Neural cell (in vitro differentiated cells): ENCODE results near the gene IRF8. TPM values are rescaled to one million over a fixed set of nuclear protein-coding genes. Genes with fewer than 3 reads are reported as not detected.
"Not testable (repeated sequence)": the region's sequence is repeated elsewhere in the genome, so short reads cannot be mapped to it uniquely, and the experiment has no call there.

ENCODE experiments used
- H2AFZ ChIP-seq: fragments of 200-600, 300-800 bp; sonication (generic), shearing (Covaris generic); 2 replicates; pipeline ENCODE4 v1.6.0; 2014; ENCODE audit warnings: low read depth, mild to moderate bottlenecking, antibody characterized with exemption, low read length, moderate library complexity
- H3F3A ChIP-seq: fragments of 200-600 bp; shearing (Covaris generic); 2 replicates; pipeline ENCODE4 v1.6.1; 2016; ENCODE audit warnings: mild to moderate bottlenecking, moderate library complexity, mixed read lengths, antibody characterized with exemption, low read length; ENCODE audit not compliant: insufficient read depth, poor library complexity, severe bottlenecking
- H3K27ac ChIP-seq: fragments of 200-600, 300-800 bp; sonication (generic), shearing (Covaris generic); 2 replicates; pipeline ENCODE4 v1.5.1; 2014; ENCODE audit warnings: mild to moderate bottlenecking, low read length, moderate library complexity
- H3K27me3 ChIP-seq: fragments of 300-800, 200-600 bp; sonication (generic), shearing (Covaris generic); 2 replicates; pipeline ENCODE4 v1.6.0; 2014; ENCODE audit warnings: mild to moderate bottlenecking, low read depth, low read length, moderate library complexity; ENCODE audit not compliant: insufficient read depth
- H3K36me3 ChIP-seq: fragments of 300-800, 200-600 bp; sonication (generic), shearing (Covaris generic); 2 replicates; pipeline ENCODE4 v1.5.1; 2014; ENCODE audit warnings: mild to moderate bottlenecking, antibody characterized with exemption, low read length, moderate library complexity; ENCODE audit not compliant: insufficient read depth
- H3K4me2 ChIP-seq: fragments of 300-800, 200-600 bp; sonication (generic), shearing (Covaris generic); 2 replicates; pipeline ENCODE4 v1.6.0; 2014; ENCODE audit warnings: mild to moderate bottlenecking, low read length
- H3K4me3 ChIP-seq: fragments of 300-800, 200-600 bp; sonication (generic), shearing (Covaris generic); 2 replicates; pipeline ENCODE4 v1.5.1; 2014; ENCODE audit warnings: mild to moderate bottlenecking, low read length, moderate library complexity
- H3K79me2 ChIP-seq: fragments of 200-600 bp; shearing (Covaris generic); replicated peaks from 2 replicates; pipeline ENCODE4 v1.6.0; 2014; ENCODE audit warnings: mild to moderate bottlenecking, low read length, moderate library complexity; ENCODE audit not compliant: insufficient read depth
- H3K9ac ChIP-seq: fragments of 300-800, 200-600 bp; sonication (generic), shearing (Covaris generic); 2 replicates; pipeline ENCODE4 v1.6.1; 2016; ENCODE audit warnings: mild to moderate bottlenecking, low read length, mixed read lengths
- H3K9me2 ChIP-seq: fragments of 200-600 bp; shearing (Covaris generic); 2 replicates; pipeline ENCODE4 v1.6.1; 2016; ENCODE audit warnings: mild to moderate bottlenecking, low read length, mixed read lengths; ENCODE audit not compliant: insufficient read depth
- H3K9me3 ChIP-seq: fragments of 200-600, 300-800 bp; sonication (generic), shearing (Covaris generic); 2 replicates; pipeline ENCODE4 v1.6.1; 2016; ENCODE audit warnings: mild to moderate bottlenecking, mixed run types, low read length, moderate library complexity, mixed read lengths
- H4K20me1 ChIP-seq: fragments of 200-600 bp; shearing (Covaris generic); 2 replicates; pipeline ENCODE4 v1.6.1; 2016; ENCODE audit warnings: mild to moderate bottlenecking, mixed run types; ENCODE audit not compliant: insufficient read depth
- CTCF ChIP-seq: fragments of 450-650 bp; IDR thresholded peaks from 2 replicates; pipeline ENCODE4 v1.5.1; 2014; ENCODE audit warnings: antibody characterized with exemption, mild to moderate bottlenecking, moderate library complexity; ENCODE audit not compliant: poor library complexity, severe bottlenecking
- EP300 ChIP-seq: fragments of 450-650 bp; conservative IDR thresholded peaks from 2 replicates; pipeline ENCODE4 v1.6.1; 2014; ENCODE audit warnings: antibody characterized with exemption, mild to moderate bottlenecking, moderate library complexity; ENCODE audit not compliant: poor library complexity, severe bottlenecking
- EZH2 ChIP-seq: fragments of 200-600, 300-800 bp; shearing (Covaris generic), sonication (generic); IDR thresholded peaks from 2 replicates; pipeline ENCODE4 v1.6.1; 2014; ENCODE audit warnings: antibody characterized with exemption, low read length, borderline replicate concordance, mild to moderate bottlenecking; ENCODE audit not compliant: insufficient read depth, poor library complexity, severe bottlenecking
- MXI1 ChIP-seq: fragments of 450-650 bp; conservative IDR thresholded peaks from 2 replicates; pipeline ENCODE4 v1.6.1; 2014; ENCODE audit warnings: antibody characterized with exemption, mild to moderate bottlenecking; ENCODE audit not compliant: poor library complexity, severe bottlenecking
- POLR2AphosphoS5 ChIP-seq: IDR thresholded peaks from 2 replicates; pipeline ENCODE4 v1.6.1; 2012
- RAD21 ChIP-seq: fragments of 450-650 bp; conservative IDR thresholded peaks from 2 replicates; pipeline ENCODE4 v1.6.1; 2014; ENCODE audit warnings: antibody characterized with exemption, mild to moderate bottlenecking, moderate library complexity
- REST ChIP-seq: IDR thresholded peaks from 2 replicates; pipeline ENCODE4 v1.6.1; 2012; ENCODE audit warnings: borderline replicate concordance
- SMC3 ChIP-seq: fragments of 450-650 bp; conservative IDR thresholded peaks from 2 replicates; pipeline ENCODE4 v1.6.1; 2014; ENCODE audit warnings: antibody characterized with exemption, mild to moderate bottlenecking, moderate library complexity; ENCODE audit not compliant: poor library complexity
- TAF1 ChIP-seq: IDR thresholded peaks from 2 replicates; pipeline ENCODE4 v1.6.1; 2012; ENCODE audit warnings: low read depth
- polyA plus RNA-seq: library from polyadenylated mRNA; depleted of rRNA; stranded (reverse); fragments of >200 nt; gene quantifications from 2 replicates; pipeline ENCODE4 v1.2.3, GENCODE V29; 2014

Gene IRF8
- polyA plus RNA-seq, 1 donor from 2014 or later: not detected

GRCh38 chr16:85905110-85906095 is 6.4 kb downstream of the IRF8 start:
- Histone ChIP-seq H3K4me3 (no peak overlapping the region), H2AFZ (no peak overlapping the region), H3K4me2 (no peak overlapping the region), H3K9ac (no peak overlapping the region), H4K20me1 (no peaks in the 10 kb centered on the region), H3K9me3 (no peaks in the 10 kb centered on the region), H3F3A (no peaks in the 10 kb centered on the region), H3K36me3 (no peaks in the 10 kb centered on the region), H3K27ac (no peak overlapping the region), H3K9me2 (no peaks in the 10 kb centered on the region), H3K27me3 (peaks cover 3% of the 10 kb centered on the region), H3K79me2 (no peaks in the 10 kb centered on the region)
- TF ChIP-seq CTCF (no peak), EP300 (no peak), TAF1 (no peak), MXI1 (no peak), RAD21 (no peak), EZH2 (no peak), SMC3 (no peak), REST (no peak), POLR2AphosphoS5 (no peak)

- Histone ChIP-seq H3K36me3 (no peaks in the 10 kb centered on the region), H3K4me2 (no peak overlapping the region), H3K27me3 (no peaks in the 10 kb centered on the region), H3K9me3 (no peaks in the 10 kb centered on the region), H3K79me2 (no peaks in the 10 kb centered on the region), H3K9ac (no peak overlapping the region), H3K27ac (no peak overlapping the region), H4K20me1 (no peaks in the 10 kb centered on the region), H3K4me3 (no peak overlapping the region), H3K9me2 (no peaks in the 10 kb centered on the region), H3F3A (no peaks in the 10 kb centered on the region), H2AFZ (no peak overlapping the region)
- TF ChIP-seq MXI1 (no peak), SMC3 (no peak), POLR2AphosphoS5 (no peak), EZH2 (no peak), TAF1 (no peak)
Observed at GRCh38 chr16:85906349-85906748, 7.4 kb downstream of the IRF8 start.

- H3K27ac ChIP-seq, H3K4me2 ChIP-seq, H4K20me1 ChIP-seq, H3K9ac ChIP-seq, H3F3A ChIP-seq, H3K9me3 ChIP-seq, H2AFZ ChIP-seq, H3K79me2 ChIP-seq, H3K27me3 ChIP-seq, H3K9me2 ChIP-seq, H3K4me3 ChIP-seq, H3K36me3 ChIP-seq: not testable (repeated sequence)
Observed at GRCh38 chr16:85907231-85907630, 8.3 kb downstream of the IRF8 start.
